Upper lobe of left lung (tissue), 6 donors: ENCODE data around the gene CRYM. TPM values are rescaled to one million over a fixed set of nuclear protein-coding genes. Genes with fewer than 3 reads are reported as not detected.
"Not testable (repeated sequence)": the region's sequence is repeated elsewhere in the genome, so short reads cannot be mapped to it uniquely, and the experiment has no call there.

Experiments
- ATAC-seq, 2 donors: fragments of 200-7000 bp; cut with Tn5 transposase; one replicate each; pipeline ENCODE4 v1.9.1; 2022; ENCODE audit warnings: mild to moderate bottlenecking in 2 of 2, moderate library complexity in 2 of 2; ENCODE audit not compliant: low FRiP score in 2 of 2
- DNase-seq, 2 donors: peaks; one replicate each; pipeline ENCODE4 v3.0.0-alpha.2; 2019 to 2020
- H3K27ac ChIP-seq, 4 donors: fragments of 200-600 bp; sonication (generic); one replicate each; pipeline ENCODE4 v1.5.1; 2016 to 2019
- H3K27me3 ChIP-seq, 4 donors: fragments of 200-600 bp; sonication (generic); one replicate each; pipeline ENCODE4 v1.5.1; 2017 to 2019
- H3K36me3 ChIP-seq, 4 donors: fragments of 200-600 bp; sonication (generic); one replicate each; pipeline ENCODE4 v1.5.1; 2016 to 2019
- H3K4me1 ChIP-seq, 4 donors: fragments of 200-600 bp; sonication (generic); one replicate each; pipeline ENCODE4 v1.5.1; 2018 to 2019
- H3K4me3 ChIP-seq, 4 donors: fragments of 200-600 bp; sonication (generic); one replicate each; pipeline ENCODE4 v1.5.1; 2017 to 2019; ENCODE audit warnings: mild to moderate bottlenecking in 2 of 4, moderate library complexity in 1 of 4
- H3K9me3 ChIP-seq, 4 donors: fragments of 200-600 bp; sonication (generic); one replicate each; pipeline ENCODE4 v1.5.1; 2018 to 2019
- EP300 ChIP-seq, 4 donors: sonication (generic); formaldehyde crosslinking; IDR thresholded peaks; one replicate each; pipeline ENCODE4 v1.5.1; 2017; ENCODE audit warnings: antibody characterized with exemption in 4 of 4, control low read depth in 2 of 4
- POLR2A ChIP-seq, 4 donors: fragments of 450-650 bp; IDR thresholded peaks; one replicate each; pipeline ENCODE4 v1.5.1; 2016 to 2017; ENCODE audit warnings: antibody characterized with exemption in 4 of 4, mild to moderate bottlenecking in 2 of 4
- POLR2AphosphoS5 ChIP-seq, 2 donors: sonication (generic); formaldehyde crosslinking; IDR thresholded peaks; one replicate each; pipeline ENCODE4 v1.5.1; 2017; ENCODE audit warnings: antibody characterized with exemption in 2 of 2
- WGBS, 2 donors: methylation state at CpG; one replicate each; pipeline ENCODE4 v1.1.5; 2017 to 2018; 5-methylcytosine and 5-hydroxymethylcytosine counted together
- total RNA-seq, 6 donors: library from RNA; depleted of rRNA in 4 of 6; stranded (reverse); fragments of >200 nt in 4 of 6; gene quantifications; one replicate each; pipeline versions ENCODE4 v1.1.0 to v1.2.1, GENCODE V29; 2016 to 2021
- TF ChIP-seq, protein P1 (sequence below), 6 experiments: fragments of 450-650 bp in 4 of 6; fragments of 200-600 bp in 2 of 6; sonication (generic) in 2 of 6; IDR thresholded peaks; one replicate each; pipeline ENCODE4 v1.5.1; 2016 to 2019; ENCODE audit warnings: antibody characterized with exemption in 6 of 6
- donor health status: DM: no; HTN: no; CAD: no; lungs with moderate emphysema.
- donor health status: DM: no; HTN: yes; CAD: no; lungs with severe emphysema.

CRYM gene
- 10 to 100 TPM in 2 of 6 donors, 1 to 10 TPM in 4; 2.0 to 18.6 (median 7.8) TPM for total RNA-seq

DNA sequence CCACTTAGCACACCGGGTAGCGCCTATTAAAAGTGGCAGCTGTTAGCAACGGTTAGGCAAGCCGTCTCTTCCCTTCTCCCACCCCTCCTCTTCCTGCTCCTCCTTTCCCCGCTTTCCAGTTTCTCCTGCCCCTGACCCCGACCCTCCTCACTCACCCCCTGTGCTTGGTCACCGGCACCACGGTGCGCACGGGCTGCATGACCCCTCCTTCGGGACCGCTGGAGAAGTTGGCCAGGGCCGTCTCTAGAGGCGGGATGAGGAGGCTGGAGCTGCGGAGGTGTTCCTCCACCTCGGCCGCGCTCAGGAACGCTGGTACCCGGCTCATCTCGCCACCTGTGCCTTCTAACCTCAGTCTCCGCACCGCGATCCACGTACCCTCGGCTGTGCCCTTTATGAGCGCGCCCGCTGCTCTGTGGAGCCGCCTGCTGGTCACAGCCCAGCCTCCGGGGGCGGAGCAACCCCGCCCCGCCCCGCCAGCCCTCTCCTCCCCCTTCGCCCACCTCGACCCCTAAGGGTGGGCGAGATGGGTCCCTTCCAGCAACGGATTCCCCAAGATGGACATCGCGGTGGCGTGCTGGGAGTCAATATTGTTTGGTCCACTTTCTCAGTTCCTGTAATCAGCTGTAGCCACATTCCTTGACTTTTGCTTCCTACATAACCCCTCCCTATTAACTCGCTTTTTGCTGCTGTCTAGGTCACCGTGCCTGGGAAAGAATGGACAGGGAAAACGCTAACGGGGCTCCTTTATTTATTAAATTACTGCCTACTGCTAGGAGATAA lies at the start of gene CRYM:
Gene CRYM (minus strand): TSS at position 364 of the 780 bp plus-strand sequence. CDS start 39 bp downstream, at position 325.
- Histone ChIP-seq H3K27me3 (peaks cover 0 to 20% (median 9%) of the 10 kb centered on the region in 4 donors), H3K9me3 (no peaks in the 10 kb centered on the region), H3K4me1 (peaks cover 8 to 11% (median 9%) of the 10 kb centered on the region in 4 donors), H3K36me3 (no peaks in the 10 kb centered on the region), H3K4me3 (peak within 1 kb of the TSS in 3 of 4 donors; percentile 33 to 54 (median 53)), H3K27ac (no peak within 1 kb of the TSS)
- TF ChIP-seq POLR2A (IDR thresholded peaks at IDR 0.05): no peak
- TF ChIP-seq, protein P1, sequence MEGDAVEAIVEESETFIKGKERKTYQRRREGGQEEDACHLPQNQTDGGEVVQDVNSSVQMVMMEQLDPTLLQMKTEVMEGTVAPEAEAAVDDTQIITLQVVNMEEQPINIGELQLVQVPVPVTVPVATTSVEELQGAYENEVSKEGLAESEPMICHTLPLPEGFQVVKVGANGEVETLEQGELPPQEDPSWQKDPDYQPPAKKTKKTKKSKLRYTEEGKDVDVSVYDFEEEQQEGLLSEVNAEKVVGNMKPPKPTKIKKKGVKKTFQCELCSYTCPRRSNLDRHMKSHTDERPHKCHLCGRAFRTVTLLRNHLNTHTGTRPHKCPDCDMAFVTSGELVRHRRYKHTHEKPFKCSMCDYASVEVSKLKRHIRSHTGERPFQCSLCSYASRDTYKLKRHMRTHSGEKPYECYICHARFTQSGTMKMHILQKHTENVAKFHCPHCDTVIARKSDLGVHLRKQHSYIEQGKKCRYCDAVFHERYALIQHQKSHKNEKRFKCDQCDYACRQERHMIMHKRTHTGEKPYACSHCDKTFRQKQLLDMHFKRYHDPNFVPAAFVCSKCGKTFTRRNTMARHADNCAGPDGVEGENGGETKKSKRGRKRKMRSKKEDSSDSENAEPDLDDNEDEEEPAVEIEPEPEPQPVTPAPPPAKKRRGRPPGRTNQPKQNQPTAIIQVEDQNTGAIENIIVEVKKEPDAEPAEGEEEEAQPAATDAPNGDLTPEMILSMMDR (IDR thresholded peaks at IDR 0.05): peak; percentile 54 to 80 (median 68)
- peak; percentile 93 to 94 for ATAC-seq
- 1 to 3% methylated on average over 18 to 39 of the region's 46 CpGs for WGBS, 2 donors
- peak; percentile 61 to 93 for DNase-seq

DNA sequence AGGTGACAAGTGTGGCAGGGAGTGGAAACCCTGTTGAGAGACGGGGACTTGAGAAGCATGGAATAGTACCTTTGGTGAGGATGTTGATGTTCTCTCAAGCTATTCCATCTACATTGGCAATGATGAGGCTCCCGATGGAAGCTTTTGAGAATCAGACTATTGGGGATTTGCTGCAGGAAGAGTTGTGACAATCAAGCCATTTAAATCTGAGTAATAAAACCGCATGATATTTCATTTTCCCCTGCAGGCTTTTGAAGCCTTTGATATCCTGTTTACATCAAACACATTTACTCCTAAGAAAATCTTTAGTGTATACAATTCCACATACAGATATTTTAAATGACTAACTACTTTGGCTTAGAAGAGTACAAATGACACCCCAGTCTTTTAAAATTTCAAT lies 49.0 kb upstream of the CRYM start:
- Histone ChIP-seq H3K4me3 (no peak overlapping the region), H3K27ac (no peak overlapping the region), H3K9me3 (no peaks in the 10 kb centered on the region), H3K36me3 (no peaks in the 10 kb centered on the region), H3K4me1 (no peaks in the 10 kb centered on the region), H3K27me3 (no peaks in the 10 kb centered on the region)
- no peak for ATAC-seq
- no peak for TF ChIP-seq POLR2AphosphoS5 (IDR thresholded peaks at IDR 0.05)
- TF ChIP-seq, protein P1 (IDR thresholded peaks at IDR 0.05): no peak
- TF ChIP-seq POLR2A (IDR thresholded peaks at IDR 0.05): no peak
- no peak for TF ChIP-seq EP300 (IDR thresholded peaks at IDR 0.05)
- no peak for DNase-seq
- 84 to 86% methylated on average over 3 of the region's 3 CpGs for WGBS, 2 donors

DNA sequence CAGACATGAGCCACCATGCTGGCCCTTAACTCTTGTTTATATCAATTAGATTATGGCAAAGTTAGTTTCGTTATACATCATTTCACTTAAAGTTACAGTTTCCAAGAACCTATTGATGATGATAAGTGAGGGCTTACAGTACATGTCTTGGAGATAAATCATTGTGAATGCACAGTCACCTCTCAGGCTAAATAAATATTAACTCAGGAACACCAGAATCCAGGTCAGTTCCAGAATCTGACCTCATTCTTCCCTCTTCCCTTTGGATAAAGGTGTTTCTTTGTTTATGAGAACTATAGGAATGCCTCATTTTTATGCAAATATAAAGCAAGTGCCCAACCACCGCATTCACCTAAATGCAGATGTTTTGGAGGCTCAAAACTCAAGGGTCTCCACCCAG lies 48.4 kb upstream of the CRYM start:
- H3K9me3 ChIP-seq: no peaks in the 10 kb centered on the region
- TF ChIP-seq, protein P1 (IDR thresholded peaks at IDR 0.05): no peak
- TF ChIP-seq EP300 (IDR thresholded peaks at IDR 0.05): no peak
- no peak for TF ChIP-seq POLR2AphosphoS5 (IDR thresholded peaks at IDR 0.05)
- no peak for TF ChIP-seq POLR2A (IDR thresholded peaks at IDR 0.05)
- ATAC-seq (no peak), DNase-seq (no peak)
- WGBS, 2 donors: 73 to 85% methylated on average over 2 of the region's 2 CpGs
- H3K36me3 ChIP-seq: no peaks in the 10 kb centered on the region
- no peak overlapping the region for H3K4me3 ChIP-seq
- H3K4me1 ChIP-seq: no peaks in the 10 kb centered on the region
- H3K27me3 ChIP-seq: no peaks in the 10 kb centered on the region
- no peak overlapping the region for H3K27ac ChIP-seq

DNA sequence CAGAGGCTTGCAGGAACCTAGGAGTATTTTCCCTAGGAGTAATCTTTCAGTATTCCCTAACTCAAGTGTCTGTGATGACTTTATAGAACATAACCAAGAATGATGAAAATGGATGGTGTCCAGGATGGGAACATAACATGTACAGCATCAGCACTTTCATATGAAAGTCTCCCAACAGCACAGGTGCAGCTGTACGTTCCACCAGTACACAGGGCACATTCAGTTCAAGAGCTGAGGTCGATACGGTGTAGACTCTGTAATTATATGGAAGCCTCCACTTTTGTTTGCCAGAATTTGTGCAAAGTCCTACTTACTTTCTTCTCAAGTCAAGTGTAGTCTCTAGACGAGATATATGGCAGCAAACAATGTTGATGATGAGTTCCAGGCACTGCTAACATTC lies 46.2 kb upstream of the CRYM start:
- no peak overlapping the region for H3K4me3 ChIP-seq
- no peak overlapping the region for H3K27ac ChIP-seq
- H3K4me1 ChIP-seq: no peaks in the 10 kb centered on the region
- WGBS, 2 donors: 81 to 90% methylated on average over 4 of the region's 4 CpGs
- H3K27me3 ChIP-seq: no peaks in the 10 kb centered on the region
- DNase-seq (no peak), ATAC-seq (no peak)
- TF ChIP-seq, protein P1 (IDR thresholded peaks at IDR 0.05): no peak
- TF ChIP-seq POLR2A (IDR thresholded peaks at IDR 0.05): no peak
- H3K9me3 ChIP-seq: no peaks in the 10 kb centered on the region
- H3K36me3 ChIP-seq: no peaks in the 10 kb centered on the region

- H3K9me3 ChIP-seq, DNase-seq, H3K4me3 ChIP-seq, H3K27me3 ChIP-seq, ATAC-seq, H3K36me3 ChIP-seq, H3K4me1 ChIP-seq, H3K27ac ChIP-seq: not testable (repeated sequence)
- WGBS, 2 donors: 73 to 82% methylated on average over 2 of the region's 2 CpGs
These were observed 44.2 kb upstream of the CRYM start for GRCh38 chr16:21322251-21322650.
